Inflammatory macrophage treated with lipopolysaccharide for 1 hour (primary cell): ENCODE measurements around the gene MSI2.
A peak's percentile ranks its signal among the peaks of the same experiment; 100 is the strongest.

Source experiments
- DNase-seq, 2 donors: peaks; one replicate each; pipeline ENCODE4 v3.0.0-alpha.2; 2020 to 2022

The MSI2 gene

GRCh38 chr17:57567251-57567650, 310.9 kb downstream of the MSI2 start:
- DNase-seq = no peak

DNA sequence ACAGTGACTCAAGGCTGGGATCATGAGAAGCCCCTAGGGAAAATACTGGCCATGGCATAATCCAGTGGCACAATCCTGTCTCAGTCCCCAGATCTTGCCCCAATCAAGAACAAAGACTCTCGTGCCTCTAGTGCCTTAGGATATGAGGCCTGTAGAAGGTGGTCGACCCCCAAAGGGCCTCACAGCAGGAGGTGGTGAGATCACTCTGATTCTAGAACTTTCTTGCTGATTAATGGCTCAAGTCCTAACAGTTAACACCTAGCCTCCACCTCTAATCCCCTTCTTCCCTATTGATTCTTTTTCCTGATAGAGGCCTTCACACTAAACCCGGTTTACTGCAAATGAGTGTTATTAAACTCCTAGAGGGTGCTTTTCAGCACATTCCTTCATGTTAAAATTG, 312.0 kb downstream of the MSI2 start:
- DNase-seq = no peak

- no peak for DNase-seq
These were observed 312.7 kb downstream of the MSI2 start for GRCh38 chr17:57569021-57569420.

- no peak for DNase-seq
These were observed 313.5 kb downstream of the MSI2 start for GRCh38 chr17:57569853-57570252.

- DNase-seq = no peak
These were observed 314.5 kb downstream of the MSI2 start for GRCh38 chr17:57570724-57571344.

DNA sequence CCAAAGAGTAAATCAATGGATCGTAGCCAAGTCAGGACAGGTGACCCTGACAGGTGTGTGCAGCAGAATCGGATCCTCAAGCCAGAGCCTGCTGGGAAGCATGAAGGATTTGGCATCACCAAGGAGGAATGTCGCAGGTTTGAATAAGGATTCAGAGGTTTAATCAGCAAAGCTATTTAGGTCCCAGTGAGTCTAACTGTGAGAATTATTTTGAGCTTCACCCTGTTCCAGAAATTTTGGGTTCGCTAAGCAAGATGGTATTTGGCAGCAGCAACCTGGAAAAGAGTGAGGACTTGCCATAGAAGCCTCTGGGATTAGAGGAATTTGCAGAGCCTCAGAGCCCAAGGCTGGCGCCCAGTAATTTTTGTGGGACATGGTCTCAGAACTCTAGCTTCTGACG, 315.7 kb downstream of the MSI2 start:
- no peak for DNase-seq

DNA sequence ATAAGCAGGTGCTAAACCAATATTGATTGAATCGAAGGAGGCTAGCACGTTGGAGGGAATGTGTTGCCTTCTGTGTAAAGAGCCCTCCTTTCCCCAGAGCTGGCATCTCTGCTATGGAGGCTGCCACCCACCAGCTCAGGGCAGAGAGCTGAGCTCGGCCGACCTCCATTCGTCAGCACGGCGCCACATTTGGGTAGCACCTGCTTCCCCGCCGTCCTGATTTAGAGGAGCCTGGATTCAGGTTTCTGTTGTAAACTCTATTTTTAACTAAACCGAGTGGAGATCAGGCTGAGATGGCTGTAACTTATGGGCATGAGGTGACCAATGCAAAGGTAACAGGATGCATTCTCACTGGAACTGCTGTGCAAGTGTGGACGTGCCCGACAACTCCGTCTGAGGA, 316.3 kb downstream of the MSI2 start:
- no peak for DNase-seq

- DNase-seq = no peak
These were observed 317.8 kb downstream of the MSI2 start for GRCh38 chr17:57574040-57574513.

- DNase-seq = no peak
These were observed 320.4 kb downstream of the MSI2 start for GRCh38 chr17:57576744-57577143.

DNA sequence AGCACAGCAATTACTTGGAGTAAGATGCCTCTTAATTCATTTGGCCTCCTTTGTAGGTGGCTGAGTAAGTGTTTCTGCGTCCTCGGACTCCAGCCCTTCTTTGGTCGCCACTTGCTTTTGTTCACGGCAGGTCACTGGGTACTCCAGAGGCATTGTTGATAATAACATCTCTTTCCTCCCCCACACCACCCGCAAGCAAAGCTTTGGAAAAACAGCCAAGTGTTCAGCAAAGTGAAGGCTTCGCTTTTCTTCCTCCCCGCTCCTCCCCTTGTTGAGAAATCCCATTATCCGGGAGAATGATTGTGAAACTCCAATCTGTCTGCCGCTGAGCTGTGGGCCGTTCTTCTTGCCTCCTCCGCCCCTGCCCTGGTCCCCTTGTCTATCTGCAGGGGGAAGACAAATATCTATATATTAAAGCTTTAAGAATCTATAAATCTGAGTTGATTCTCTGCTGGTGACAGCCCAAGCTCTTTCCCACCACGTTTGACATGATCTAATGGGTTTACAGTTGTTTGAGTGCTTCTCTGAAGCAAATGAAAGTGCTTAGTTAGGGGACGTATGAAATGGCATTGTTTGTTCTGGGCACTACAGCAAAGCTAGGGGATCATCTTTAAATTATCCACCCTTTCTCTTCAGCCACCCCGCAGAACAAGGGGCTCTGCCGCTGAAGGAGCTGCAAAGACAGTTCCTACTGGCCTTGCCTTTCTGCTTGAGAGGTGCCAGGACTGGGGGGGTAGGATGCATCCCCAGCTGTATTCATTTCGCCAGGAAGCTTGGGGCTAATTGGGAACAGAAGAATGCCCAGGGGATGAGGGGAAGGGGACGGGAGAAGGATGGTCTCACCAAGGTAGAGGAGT, 321.7 kb downstream of the MSI2 start:
- peak; percentile 62 to 72 for DNase-seq

DNA sequence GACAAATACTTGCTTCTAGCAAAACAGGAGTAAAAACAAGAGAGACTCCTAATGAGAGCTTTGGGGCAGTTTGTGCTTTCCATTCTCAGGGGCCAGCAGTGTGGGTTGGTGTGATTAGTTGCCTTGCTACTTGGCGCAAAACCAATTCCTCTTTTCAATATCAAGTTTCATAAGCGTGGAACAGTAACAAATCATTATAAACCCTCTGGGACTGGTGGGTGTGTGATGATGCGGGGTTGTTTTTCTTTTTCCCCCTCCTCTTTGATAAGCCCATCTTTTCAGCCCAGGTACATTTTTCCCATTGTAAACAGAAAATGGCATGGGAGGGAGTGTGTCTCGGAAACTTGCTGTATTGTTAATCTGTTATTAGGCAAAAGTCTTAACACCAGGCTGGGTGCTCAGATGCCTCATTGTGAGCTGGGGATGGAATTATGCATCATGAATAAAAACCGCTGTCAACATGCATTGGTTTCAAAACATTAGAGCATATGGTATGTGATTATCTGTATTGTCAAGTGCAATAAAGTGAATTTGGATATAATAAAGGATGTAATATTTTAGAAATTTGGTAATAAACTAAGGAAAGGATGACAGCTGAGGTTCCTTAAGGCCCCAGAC, 322.4 kb downstream of the MSI2 start:
- DNase-seq = peak; percentile 51 to 56

- no peak for DNase-seq
These were observed 322.9 kb downstream of the MSI2 start for GRCh38 chr17:57579245-57579644.

GRCh38 chr17:57580055-57580739, 323.9 kb downstream of the MSI2 start:
- DNase-seq = no peak

GRCh38 chr17:57582881-57583756, 326.8 kb downstream of the MSI2 start:
- DNase-seq = no peak

DNA sequence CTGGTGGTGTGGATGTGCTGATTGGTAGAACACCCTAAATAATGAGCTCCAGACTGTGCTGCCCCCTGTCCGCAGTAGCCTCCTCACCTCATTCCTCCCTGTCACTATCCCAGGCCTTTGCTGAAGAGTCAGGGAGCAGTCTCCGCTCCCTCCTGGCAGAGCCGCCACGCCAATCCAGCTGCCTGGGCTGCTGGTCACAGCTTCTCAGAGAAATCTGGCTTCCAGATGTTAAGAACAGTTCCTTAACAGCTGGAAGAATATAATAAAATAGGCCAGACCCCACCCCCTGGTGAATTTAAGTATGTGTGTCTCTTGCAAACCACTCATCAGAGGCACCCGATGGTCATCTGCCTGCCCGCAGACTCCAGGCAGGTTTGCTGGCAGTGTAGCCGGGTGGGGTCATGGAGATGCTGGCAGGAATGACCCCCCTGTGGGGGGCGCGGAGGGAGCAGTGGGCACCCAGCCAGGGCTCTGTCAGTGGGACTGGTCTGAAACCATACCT, 327.8 kb downstream of the MSI2 start:
- no peak for DNase-seq

GRCh38 chr17:57585341-57586195, 329.2 kb downstream of the MSI2 start:
- no peak for DNase-seq

DNA sequence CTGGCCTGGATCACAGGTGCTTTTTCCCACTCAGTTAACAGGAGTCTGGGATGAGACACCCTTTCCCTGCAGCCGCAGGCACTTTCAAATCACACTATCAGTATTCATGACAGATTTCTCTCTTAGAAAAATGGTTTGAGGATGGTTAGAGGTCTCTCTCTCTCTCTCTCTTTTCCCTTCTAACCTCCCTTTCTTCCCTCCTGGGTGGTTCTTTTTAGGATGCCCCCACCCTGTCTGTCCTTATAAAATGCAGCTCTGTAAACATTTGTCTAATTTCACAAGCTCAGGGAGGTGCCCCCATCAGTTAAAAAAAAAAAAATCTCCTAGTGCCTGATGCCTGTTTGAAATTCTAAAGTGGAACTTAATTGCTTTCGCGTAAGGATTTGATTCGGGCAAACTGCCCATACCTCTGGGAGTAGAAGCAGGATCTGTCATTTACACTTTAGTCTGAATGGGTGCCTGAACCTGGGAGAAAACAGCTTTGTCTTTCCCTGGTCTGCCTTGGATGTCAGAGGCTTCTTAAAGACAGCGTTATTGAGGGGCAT, 329.9 kb downstream of the MSI2 start:
- DNase-seq = no peak

DNA sequence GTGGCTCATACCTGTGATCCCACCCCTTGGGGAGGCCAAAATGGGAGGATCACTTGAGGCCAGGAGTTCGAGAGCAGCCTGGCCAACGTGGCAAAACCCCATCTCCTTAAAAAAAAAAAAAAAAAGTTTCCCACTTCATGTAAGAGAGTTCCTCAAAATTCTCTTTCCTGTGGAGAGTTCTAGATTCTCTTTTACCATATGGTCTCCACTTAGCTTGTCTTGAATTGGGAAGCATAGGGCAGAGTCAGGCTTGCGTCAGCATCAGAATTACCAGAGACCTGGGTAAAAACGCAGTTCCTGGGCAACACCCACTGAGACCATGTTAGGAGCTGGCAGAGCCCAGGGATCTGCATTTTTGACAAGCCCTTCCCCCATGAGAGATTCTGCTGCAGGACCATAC, 330.4 kb downstream of the MSI2 start:
- DNase-seq = peak; percentile 42 to 64

DNA sequence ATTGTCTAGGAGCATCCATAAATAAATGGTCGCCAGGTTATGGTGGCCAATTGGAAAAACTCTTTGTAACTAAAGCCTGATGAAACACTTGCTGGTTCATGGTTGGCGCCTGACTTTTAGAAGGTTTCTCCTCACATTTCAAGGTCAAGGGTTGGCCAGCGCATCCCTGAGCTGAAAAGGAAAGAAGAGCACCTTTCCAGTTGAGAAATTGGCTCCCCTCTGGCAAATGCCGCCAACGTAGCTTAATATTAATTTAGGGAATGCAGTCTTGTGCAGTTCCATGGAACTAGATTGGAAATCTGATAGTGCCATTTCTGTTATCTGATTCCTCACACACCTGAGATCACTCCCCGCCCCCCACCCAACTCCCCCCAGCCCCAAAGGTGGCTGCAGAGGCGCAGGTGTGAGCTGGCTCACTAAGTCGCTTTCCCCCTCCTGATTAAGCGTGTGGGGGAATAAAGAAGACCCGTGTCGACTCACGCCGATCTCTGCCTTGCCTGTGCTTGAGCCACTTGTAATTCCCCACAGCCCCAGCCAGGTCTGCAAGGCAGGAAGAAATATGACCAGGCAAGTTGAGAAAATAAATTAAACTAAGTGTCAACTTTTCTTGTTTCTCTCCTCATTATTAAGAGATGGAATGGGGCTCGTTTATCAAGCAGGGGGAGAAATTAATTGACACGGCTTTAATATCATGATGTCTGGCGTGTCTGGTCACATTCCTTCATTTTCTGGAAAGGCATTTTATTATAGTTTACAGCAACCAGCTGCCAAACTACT, 331.1 kb downstream of the MSI2 start:
- no peak for DNase-seq

DNA sequence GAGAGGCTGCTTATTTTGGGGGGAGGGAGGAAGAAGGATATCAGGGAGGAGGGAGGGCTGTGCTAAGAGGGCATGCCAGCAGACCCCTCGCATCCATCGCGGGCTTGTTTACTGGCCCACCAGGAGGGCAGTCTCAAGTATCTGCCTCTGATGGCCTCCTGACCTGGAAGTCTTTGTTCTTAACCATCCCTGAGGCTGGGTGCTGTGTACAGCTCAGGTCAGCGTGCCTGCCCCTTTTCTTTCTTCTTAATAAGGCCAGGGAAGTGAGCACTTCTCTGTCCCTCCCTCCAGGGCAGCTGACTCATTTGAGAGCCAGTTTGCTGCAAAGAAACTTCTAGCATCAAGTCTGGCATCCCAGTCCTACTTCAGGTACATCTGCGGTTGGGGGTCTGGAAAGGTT, 331.8 kb downstream of the MSI2 start:
- DNase-seq = no peak
